NCI-H2227 (cell line): ENCODE data around the gene CDK5RAP1.
"Not testable (repeated sequence)": the region's sequence is repeated elsewhere in the genome, so short reads cannot be mapped to it uniquely, and the experiment has no call there.

ENCODE experiments used
- DNase-seq: peaks from one replicate; lab custom pipeline; 2025; ENCODE audit not compliant: unreplicated experiment; lab: John Stamatoyannopoulos, UW

The CDK5RAP1 gene

DNA sequence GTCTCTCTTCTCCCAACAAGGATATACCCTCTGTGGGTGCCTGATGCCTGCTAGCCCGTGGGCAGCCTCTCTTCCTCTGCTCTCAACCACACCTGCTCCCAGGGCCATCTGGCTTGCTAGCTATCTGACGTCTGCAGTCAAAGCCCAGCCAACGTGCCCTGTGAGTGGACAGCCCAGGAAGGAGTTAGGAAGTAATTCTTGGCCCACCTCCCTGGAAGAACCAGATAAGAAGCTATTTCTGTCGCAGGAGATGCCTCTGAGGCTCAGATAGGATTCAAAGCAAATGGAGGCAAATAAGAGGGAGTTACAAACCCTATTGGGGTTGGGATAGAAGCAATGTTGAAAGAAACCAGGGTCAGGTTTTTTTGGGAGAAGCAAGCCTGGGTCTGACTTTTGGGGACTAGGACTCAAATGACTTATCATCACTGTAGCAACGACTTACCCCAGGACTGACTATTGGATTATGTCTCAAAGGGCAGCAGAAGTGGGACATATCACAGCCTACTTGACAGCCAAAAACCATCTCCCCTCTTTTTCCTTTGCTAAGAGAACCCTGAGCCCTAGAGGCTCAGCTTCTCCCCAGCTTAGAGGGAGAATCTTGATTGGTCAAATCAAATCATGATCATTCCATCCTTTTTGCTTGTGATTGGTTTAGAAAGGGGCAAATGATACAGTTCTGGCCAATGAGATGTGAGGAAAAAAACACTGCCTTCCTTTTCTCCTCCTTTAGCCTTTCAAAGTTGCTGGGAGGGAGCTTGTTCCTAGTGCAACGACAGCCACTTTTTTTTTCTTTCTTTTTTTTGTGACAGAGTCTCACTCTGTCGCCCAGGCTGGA, 18.0 kb upstream of the CDK5RAP1 start:
- DNase-seq: no peak

DNA sequence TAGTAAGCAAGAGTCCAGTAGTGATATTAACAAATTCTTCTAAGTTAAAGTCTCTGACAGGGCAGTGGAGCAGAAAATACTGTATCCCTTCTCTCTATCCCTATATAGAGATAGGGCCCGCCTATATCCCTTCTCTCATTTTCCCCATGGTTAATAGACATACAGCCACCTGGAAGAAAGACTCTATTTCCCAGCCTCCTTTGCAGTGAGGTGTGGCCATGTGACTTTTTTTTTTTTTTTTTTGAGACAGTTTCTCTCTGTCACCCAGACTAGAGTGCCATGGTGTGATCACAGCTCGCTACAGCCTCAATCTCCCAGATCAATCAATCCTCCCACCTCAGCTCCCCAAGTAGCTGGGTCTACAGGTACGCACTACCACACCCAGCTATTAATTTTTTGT, 16.7 kb upstream of the CDK5RAP1 start:
- DNase-seq: no peak

GRCh38 chr20:33415948-33416347, 14.6 kb upstream of the CDK5RAP1 start:
- peak; percentile 34 for DNase-seq

- no peak for DNase-seq
These were observed 11.1 kb upstream of the CDK5RAP1 start for GRCh38 chr20:33412484-33412838.

- no peak for DNase-seq
These were observed 10.6 kb upstream of the CDK5RAP1 start for GRCh38 chr20:33411711-33412483.

DNA sequence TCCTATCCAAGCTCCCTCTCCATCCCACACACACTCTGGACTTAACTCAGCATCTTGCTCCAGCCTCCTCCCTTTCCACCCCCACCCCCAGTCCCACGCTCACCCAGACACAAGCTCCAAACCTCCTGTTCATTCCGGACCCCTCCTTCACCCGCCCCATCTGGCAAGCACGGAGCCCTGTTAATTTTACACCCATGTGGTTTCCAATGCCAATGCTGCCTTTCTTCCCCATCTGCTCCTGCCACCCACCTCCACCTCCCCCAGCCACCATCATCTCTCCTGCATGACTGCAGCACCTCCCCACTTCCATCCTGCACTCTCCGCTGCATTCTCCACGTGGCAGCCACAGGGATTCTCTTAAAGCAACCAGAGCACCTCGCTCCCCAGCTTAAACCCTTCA, 9.9 kb upstream of the CDK5RAP1 start:
- no peak for DNase-seq

DNA sequence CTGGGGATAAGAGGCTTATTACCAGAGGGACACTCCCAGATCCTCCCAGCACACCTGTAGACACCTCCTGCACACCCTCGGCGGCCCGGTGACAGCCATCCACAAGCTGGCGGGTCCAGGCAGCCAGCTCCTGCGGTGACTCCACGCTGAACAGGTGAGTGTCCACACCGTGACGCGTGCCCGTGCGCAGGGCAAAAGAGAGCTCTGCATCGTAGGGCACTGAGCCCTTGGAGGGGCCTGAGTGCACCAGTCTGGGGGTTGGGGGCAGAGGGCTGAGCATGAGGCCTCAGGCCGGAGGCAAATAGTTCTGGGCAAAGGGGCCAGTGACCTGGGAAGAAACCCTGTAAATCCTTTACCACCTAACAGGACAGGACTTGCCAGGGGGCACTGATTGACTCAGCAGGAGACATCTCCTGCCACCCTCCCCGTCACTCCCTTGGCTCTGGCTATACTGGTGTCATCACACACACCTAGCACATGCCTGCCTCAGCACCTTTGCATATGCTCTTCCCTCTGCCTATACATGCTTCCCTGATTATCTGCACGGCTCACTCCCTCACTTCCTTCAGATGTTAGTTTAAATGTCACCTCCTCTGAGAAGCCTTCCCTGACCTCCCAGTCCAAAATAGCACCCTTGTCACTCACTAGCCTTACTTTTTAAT, 8.9 kb upstream of the CDK5RAP1 start:
- DNase-seq: no peak

DNA sequence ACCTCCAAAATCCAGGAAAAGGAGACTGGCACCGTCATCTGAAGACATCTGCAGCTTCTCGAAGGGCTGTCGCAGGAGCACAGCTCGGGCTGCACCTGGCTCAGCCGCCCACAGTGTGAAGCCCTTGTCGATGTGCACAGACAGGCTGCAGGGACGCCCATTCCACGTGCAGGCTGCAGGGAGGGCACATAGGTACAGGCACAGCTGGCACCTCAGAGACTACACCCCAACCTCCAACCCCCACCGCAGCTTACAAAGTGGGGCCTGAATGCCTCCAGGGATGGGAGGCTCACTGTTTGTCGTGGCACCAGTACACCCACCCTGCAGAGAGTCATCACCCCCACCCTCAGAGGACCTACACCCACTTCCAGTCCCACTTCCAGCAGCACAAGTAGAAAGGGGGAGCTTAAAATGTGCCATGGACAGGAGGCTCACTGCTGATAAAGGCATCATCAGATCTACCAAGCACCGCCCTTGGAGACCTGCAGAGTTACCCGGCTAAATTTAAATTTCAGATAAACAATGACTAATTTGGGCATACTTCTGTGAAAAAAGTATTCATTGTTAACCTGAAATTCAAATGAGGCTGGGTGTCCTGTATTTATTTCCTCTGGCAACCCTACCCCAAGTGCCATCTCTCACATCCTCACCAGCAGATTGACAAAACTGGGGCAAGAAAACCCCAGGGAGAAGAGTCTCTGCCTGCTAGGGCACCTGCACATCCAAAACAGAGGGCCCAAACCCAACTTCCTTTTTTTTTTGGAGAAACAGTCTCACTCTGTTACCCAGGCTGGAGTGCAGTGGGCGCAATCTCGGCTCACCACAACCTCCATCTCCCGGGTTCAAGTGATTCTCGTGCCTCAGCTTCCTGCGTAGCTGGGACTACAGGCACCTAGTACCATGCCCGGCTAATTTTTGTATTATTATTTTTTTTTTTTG, 7.7 kb upstream of the CDK5RAP1 start:
- DNase-seq: no peak

- DNase-seq: no peak
These were observed 7.0 kb upstream of the CDK5RAP1 start for GRCh38 chr20:33408313-33408712.

GRCh38 chr20:33407796-33408195, 6.5 kb upstream of the CDK5RAP1 start:
- DNase-seq: no peak

DNA sequence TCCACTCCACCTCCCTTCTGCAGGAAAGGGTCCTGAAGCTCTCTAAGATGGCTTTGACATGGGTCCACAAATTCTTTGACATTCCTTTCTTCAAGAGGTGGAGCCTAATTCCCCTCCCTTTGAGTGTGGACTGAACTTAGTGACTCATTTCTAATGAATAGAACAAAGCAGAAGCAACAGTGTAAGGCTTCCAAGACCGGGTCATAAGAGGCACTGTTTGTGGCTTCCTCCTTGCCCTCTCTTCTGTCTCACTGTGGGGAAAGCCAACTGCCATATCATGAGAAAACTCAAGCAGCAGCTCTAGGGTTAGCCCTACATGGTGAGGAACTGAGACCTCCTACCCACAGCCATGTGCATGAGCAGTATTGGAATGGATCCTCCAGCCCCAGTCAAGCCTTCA, 5.9 kb upstream of the CDK5RAP1 start:
- DNase-seq: no peak

GRCh38 chr20:33404281-33404680, 3.0 kb upstream of the CDK5RAP1 start:
- DNase-seq: no peak

DNA sequence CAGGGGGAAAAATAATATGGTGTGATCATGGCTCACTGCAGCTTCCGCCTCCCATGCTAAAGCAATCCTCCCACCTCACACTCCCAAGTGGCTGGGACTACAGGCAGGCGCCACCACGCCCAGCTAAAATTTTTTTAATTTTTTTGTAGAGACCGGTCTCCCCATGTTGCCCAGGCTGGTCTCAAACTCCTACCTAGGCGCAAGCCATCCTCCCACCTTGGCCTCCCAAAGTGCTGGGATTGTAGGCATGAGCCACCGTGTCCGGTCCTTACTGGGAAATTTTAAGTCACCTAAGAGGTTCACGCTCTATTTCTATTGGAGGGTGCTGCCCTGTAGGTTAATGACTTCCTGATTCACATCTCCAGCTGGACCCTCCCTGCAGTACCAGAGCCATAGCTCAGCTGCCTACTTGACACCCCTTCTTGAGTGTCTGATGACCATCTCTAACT, 626 bp upstream of the CDK5RAP1 start:
- no peak for DNase-seq

GRCh38 chr20:33400812-33401183, 521 bp downstream of the CDK5RAP1 start:
- no peak for DNase-seq

GRCh38 chr20:33399924-33400323, 1.4 kb downstream of the CDK5RAP1 start:
- DNase-seq: no peak

- DNase-seq: no peak
These were observed 6.6 kb downstream of the CDK5RAP1 start for GRCh38 chr20:33394718-33395117.

GRCh38 chr20:33393609-33394008, 7.7 kb downstream of the CDK5RAP1 start:
- no peak for DNase-seq

GRCh38 chr20:33391722-33392415, 9.4 kb downstream of the CDK5RAP1 start:
- no peak for DNase-seq

- DNase-seq: not testable (repeated sequence)
These were observed 12.0 kb downstream of the CDK5RAP1 start for GRCh38 chr20:33389326-33389725.

GRCh38 chr20:33388268-33388667, 13.1 kb downstream of the CDK5RAP1 start:
- no peak for DNase-seq
